ENCODE measurements around the gene CCDC71L.
"Not testable (repeated sequence)": the region's sequence is repeated elsewhere in the genome, so short reads cannot be mapped to it uniquely, and the experiment has no call there.

CCDC71L gene

GRCh38 chr7:106660862-106661720 lies at the start of gene CCDC71L:
Gene CCDC71L, minus strand, starts transcription at chr7:106661158. Its CDS starts 262 bp downstream, at chr7:106660896.
- peaks cover 2% of the 10 kb centered on the region for H3K27me3 ChIP-seq (ENCODE audit: insufficient read depth, low read length)
- H2AFZ ChIP-seq (ENCODE audit: low read depth, low read length) = peak within 1 kb of the TSS; percentile 80
- H3K4me1 ChIP-seq (ENCODE audit: insufficient read depth, low read length) = peaks cover 18% of the 10 kb centered on the region
- H3K9me3 ChIP-seq (ENCODE audit: low read length) = no peaks in the 10 kb centered on the region
- peak within 1 kb of the TSS; percentile 93 for H3K4me3 ChIP-seq (ENCODE audit: low read length)
- no peaks in the 10 kb centered on the region for H3K36me3 ChIP-seq (ENCODE audit: insufficient read depth, low read length)

- not testable (repeated sequence) for H3K9me3 ChIP-seq (ENCODE audit: low read length); H3K4me1 ChIP-seq (ENCODE audit: insufficient read depth, low read length); H3K27me3 ChIP-seq (ENCODE audit: insufficient read depth, low read length); H3K36me3 ChIP-seq (ENCODE audit: insufficient read depth, low read length); H2AFZ ChIP-seq (ENCODE audit: low read depth, low read length); H3K4me3 ChIP-seq (ENCODE audit: low read length)
Observed at GRCh38 chr7:106709604-106710003, 48.6 kb upstream of the CCDC71L start.

GRCh38 chr7:106704000-106704840 lies 43.3 kb upstream of the CCDC71L start:
- Histone ChIP-seq H3K27me3 (ENCODE audit: insufficient read depth, low read length) (no peaks in the 10 kb centered on the region), H3K4me1 (ENCODE audit: insufficient read depth, low read length) (no peaks in the 10 kb centered on the region), H3K4me3 (ENCODE audit: low read length) (no peak overlapping the region), H3K36me3 (ENCODE audit: insufficient read depth, low read length) (no peaks in the 10 kb centered on the region), H2AFZ (ENCODE audit: low read depth, low read length) (no peak overlapping the region), H3K9me3 (ENCODE audit: low read length) (no peaks in the 10 kb centered on the region)

- Histone ChIP-seq H3K27me3 (ENCODE audit: insufficient read depth, low read length) (no peaks in the 10 kb centered on the region), H3K4me3 (ENCODE audit: low read length) (no peak overlapping the region), H3K9me3 (ENCODE audit: low read length) (no peaks in the 10 kb centered on the region), H3K36me3 (ENCODE audit: insufficient read depth, low read length) (no peaks in the 10 kb centered on the region), H3K4me1 (ENCODE audit: insufficient read depth, low read length) (peaks cover 11% of the 10 kb centered on the region), H2AFZ (ENCODE audit: low read depth, low read length) (no peak overlapping the region)
Observed at GRCh38 chr7:106693677-106694353, 32.9 kb upstream of the CCDC71L start.

- no peaks in the 10 kb centered on the region for H3K9me3 ChIP-seq (ENCODE audit: low read length)
- no peak overlapping the region for H3K4me3 ChIP-seq (ENCODE audit: low read length)
- no peaks in the 10 kb centered on the region for H3K36me3 ChIP-seq (ENCODE audit: insufficient read depth, low read length)
- H3K4me1 ChIP-seq (ENCODE audit: insufficient read depth, low read length) = peaks cover 11% of the 10 kb centered on the region
- H2AFZ ChIP-seq (ENCODE audit: low read depth, low read length) = no peak overlapping the region
- no peaks in the 10 kb centered on the region for H3K27me3 ChIP-seq (ENCODE audit: insufficient read depth, low read length)
Observed at GRCh38 chr7:106692450-106693051, 31.6 kb upstream of the CCDC71L start.

GRCh38 chr7:106688161-106688560 lies 27.2 kb upstream of the CCDC71L start:
- not testable (repeated sequence) for H3K27me3 ChIP-seq (ENCODE audit: insufficient read depth, low read length); H3K36me3 ChIP-seq (ENCODE audit: insufficient read depth, low read length); H3K4me3 ChIP-seq (ENCODE audit: low read length); H3K4me1 ChIP-seq (ENCODE audit: insufficient read depth, low read length); H3K9me3 ChIP-seq (ENCODE audit: low read length); H2AFZ ChIP-seq (ENCODE audit: low read depth, low read length)

- Histone ChIP-seq H3K4me3 (ENCODE audit: low read length) (no peak overlapping the region), H3K9me3 (ENCODE audit: low read length) (no peaks in the 10 kb centered on the region), H2AFZ (ENCODE audit: low read depth, low read length) (no peak overlapping the region), H3K27me3 (ENCODE audit: insufficient read depth, low read length) (peaks cover 3% of the 10 kb centered on the region), H3K4me1 (ENCODE audit: insufficient read depth, low read length) (no peaks in the 10 kb centered on the region), H3K36me3 (ENCODE audit: insufficient read depth, low read length) (no peaks in the 10 kb centered on the region)
Observed at GRCh38 chr7:106683941-106684340, 23.0 kb upstream of the CCDC71L start.

- H2AFZ ChIP-seq (ENCODE audit: low read depth, low read length) = no peak overlapping the region
- peaks cover 3% of the 10 kb centered on the region for H3K27me3 ChIP-seq (ENCODE audit: insufficient read depth, low read length)
- H3K36me3 ChIP-seq (ENCODE audit: insufficient read depth, low read length) = no peaks in the 10 kb centered on the region
- H3K4me3 ChIP-seq (ENCODE audit: low read length) = no peak overlapping the region
- H3K4me1 ChIP-seq (ENCODE audit: insufficient read depth, low read length) = no peaks in the 10 kb centered on the region
- no peaks in the 10 kb centered on the region for H3K9me3 ChIP-seq (ENCODE audit: low read length)
Observed at GRCh38 chr7:106681815-106682495, 21.0 kb upstream of the CCDC71L start.

- no peaks in the 10 kb centered on the region for H3K9me3 ChIP-seq (ENCODE audit: low read length)
- no peak overlapping the region for H2AFZ ChIP-seq (ENCODE audit: low read depth, low read length)
- no peak overlapping the region for H3K4me3 ChIP-seq (ENCODE audit: low read length)
- H3K4me1 ChIP-seq (ENCODE audit: insufficient read depth, low read length) = no peaks in the 10 kb centered on the region
- no peaks in the 10 kb centered on the region for H3K36me3 ChIP-seq (ENCODE audit: insufficient read depth, low read length)
- H3K27me3 ChIP-seq (ENCODE audit: insufficient read depth, low read length) = peaks cover 3% of the 10 kb centered on the region
Observed at GRCh38 chr7:106679153-106679931, 18.4 kb upstream of the CCDC71L start.

GRCh38 chr7:106678795-106679152 lies 17.8 kb upstream of the CCDC71L start:
- H3K4me1 ChIP-seq (ENCODE audit: insufficient read depth, low read length) = no peaks in the 10 kb centered on the region
- no peaks in the 10 kb centered on the region for H3K36me3 ChIP-seq (ENCODE audit: insufficient read depth, low read length)
- peaks cover 3% of the 10 kb centered on the region for H3K27me3 ChIP-seq (ENCODE audit: insufficient read depth, low read length)
- no peak overlapping the region for H3K4me3 ChIP-seq (ENCODE audit: low read length)
- no peak overlapping the region for H2AFZ ChIP-seq (ENCODE audit: low read depth, low read length)
- no peaks in the 10 kb centered on the region for H3K9me3 ChIP-seq (ENCODE audit: low read length)

GRCh38 chr7:106676506-106676905 lies 15.5 kb upstream of the CCDC71L start:
- not testable (repeated sequence) for H3K27me3 ChIP-seq (ENCODE audit: insufficient read depth, low read length); H3K36me3 ChIP-seq (ENCODE audit: insufficient read depth, low read length); H2AFZ ChIP-seq (ENCODE audit: low read depth, low read length)

GRCh38 chr7:106673688-106674087 lies 12.7 kb upstream of the CCDC71L start:
- not testable (repeated sequence) for H2AFZ ChIP-seq (ENCODE audit: low read depth, low read length); H3K9me3 ChIP-seq (ENCODE audit: low read length); H3K27me3 ChIP-seq (ENCODE audit: insufficient read depth, low read length); H3K4me3 ChIP-seq (ENCODE audit: low read length); H3K4me1 ChIP-seq (ENCODE audit: insufficient read depth, low read length); H3K36me3 ChIP-seq (ENCODE audit: insufficient read depth, low read length)

More at GRCh38 chr7:106676506-106676905, 15.5 kb upstream of the CCDC71L start:
- H3K4me1 ChIP-seq (ENCODE audit: insufficient read depth, low read length); H3K4me3 ChIP-seq (ENCODE audit: low read length); H3K9me3 ChIP-seq (ENCODE audit: low read length): not testable (repeated sequence)
